PC-3 (cell line): ENCODE data around the gene CTNND2.

ENCODE experiments used
- EZH2 ChIP-seq: fragments of 300-600 bp; sonication (generic); IDR thresholded peaks from one replicate; pipeline ENCODE4 v1.6.1; 2017; ENCODE audit warnings: antibody characterized with exemption, mild to moderate bottlenecking, low read length; ENCODE audit not compliant: unreplicated experiment
- TF ChIP-seq, protein P1 (sequence below): fragments of 300-600 bp; sonication (generic); conservative IDR thresholded peaks from 2 replicates; pipeline ENCODE4 v1.5.1; 2017; ENCODE audit warnings: antibody characterized with exemption, low read depth, mild to moderate bottlenecking, low read length

DNA sequence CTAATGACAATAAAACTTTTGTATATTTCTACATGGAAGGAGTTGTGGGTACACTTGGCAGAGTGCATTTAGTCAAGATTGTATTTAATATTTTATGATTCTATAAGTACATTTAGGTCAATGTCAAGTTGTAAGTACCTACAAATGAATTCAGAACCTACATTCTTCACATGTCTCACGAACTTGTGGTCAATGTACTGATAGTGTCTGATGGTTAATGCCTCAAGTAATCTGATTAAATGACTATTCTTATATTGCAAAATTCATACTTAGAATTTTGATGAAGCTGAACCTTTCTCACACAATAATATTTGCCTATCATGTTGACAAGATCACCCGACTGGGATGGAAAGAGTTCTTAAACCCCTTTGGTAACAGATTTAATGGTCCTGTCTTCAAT, 444.5 kb downstream of the CTNND2 start:
- TF ChIP-seq EZH2 = no peak
- TF ChIP-seq, protein P1, sequence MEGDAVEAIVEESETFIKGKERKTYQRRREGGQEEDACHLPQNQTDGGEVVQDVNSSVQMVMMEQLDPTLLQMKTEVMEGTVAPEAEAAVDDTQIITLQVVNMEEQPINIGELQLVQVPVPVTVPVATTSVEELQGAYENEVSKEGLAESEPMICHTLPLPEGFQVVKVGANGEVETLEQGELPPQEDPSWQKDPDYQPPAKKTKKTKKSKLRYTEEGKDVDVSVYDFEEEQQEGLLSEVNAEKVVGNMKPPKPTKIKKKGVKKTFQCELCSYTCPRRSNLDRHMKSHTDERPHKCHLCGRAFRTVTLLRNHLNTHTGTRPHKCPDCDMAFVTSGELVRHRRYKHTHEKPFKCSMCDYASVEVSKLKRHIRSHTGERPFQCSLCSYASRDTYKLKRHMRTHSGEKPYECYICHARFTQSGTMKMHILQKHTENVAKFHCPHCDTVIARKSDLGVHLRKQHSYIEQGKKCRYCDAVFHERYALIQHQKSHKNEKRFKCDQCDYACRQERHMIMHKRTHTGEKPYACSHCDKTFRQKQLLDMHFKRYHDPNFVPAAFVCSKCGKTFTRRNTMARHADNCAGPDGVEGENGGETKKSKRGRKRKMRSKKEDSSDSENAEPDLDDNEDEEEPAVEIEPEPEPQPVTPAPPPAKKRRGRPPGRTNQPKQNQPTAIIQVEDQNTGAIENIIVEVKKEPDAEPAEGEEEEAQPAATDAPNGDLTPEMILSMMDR = no peak
